OCI-LY3 (cell line): Measurements from ENCODE around the gene NLGN1.

Experiments
- H2AFZ ChIP-seq: fragments of 200-600, 300-600 bp; shearing (Covaris generic); 2 replicates; pipeline ENCODE4 v1.6.0; 2014; ENCODE audit warnings: antibody characterized with exemption, low read depth, low read length
- H3K27ac ChIP-seq: fragments of 200-600, 300-600 bp; sonication (generic); 2 replicates; pipeline ENCODE4 v1.5.1; 2014; ENCODE audit warnings: mild to moderate bottlenecking, low read length, moderate library complexity, mixed read lengths
- H3K27me3 ChIP-seq: fragments of 200-600, 300-600 bp; sonication (generic); 2 replicates; pipeline ENCODE4 v1.6.1; 2014; ENCODE audit warnings: low read depth, low read length, mixed read lengths
- H3K36me3 ChIP-seq: fragments of 200-600, 300-600 bp; sonication (generic); replicated peaks from 2 replicates; pipeline ENCODE3; 2014; ENCODE audit warnings: low read depth, low read length, mixed read lengths
- H3K4me1 ChIP-seq: fragments of 300-600, 200-600 bp; sonication (generic); 2 replicates; pipeline ENCODE4 v1.6.1; 2014; ENCODE audit warnings: low read length, mixed read lengths
- H3K4me2 ChIP-seq: fragments of 200-600, 300-600 bp; sonication (generic); 2 replicates; pipeline ENCODE4 v1.6.1; 2014; ENCODE audit warnings: low read length, mixed read lengths
- H3K4me3 ChIP-seq: fragments of 300-600, 200-600 bp; sonication (generic); 2 replicates; pipeline ENCODE4 v1.5.1; 2014; ENCODE audit warnings: antibody characterized with exemption, mild to moderate bottlenecking, low read length, moderate library complexity
- H3K79me2 ChIP-seq: fragments of 300-600, 200-600 bp; shearing (Covaris generic); 2 replicates; pipeline ENCODE4 v1.6.1; 2014; ENCODE audit warnings: mild to moderate bottlenecking, low read length, mixed read lengths
- H3K9ac ChIP-seq: fragments of 300-600, 200-600 bp; shearing (Covaris generic); 2 replicates; pipeline ENCODE4 v1.6.0; 2014; ENCODE audit warnings: mild to moderate bottlenecking, low read length, moderate library complexity
- H3K9me3 ChIP-seq: fragments of 200-600, 300-600 bp; shearing (Covaris generic); 2 replicates; pipeline ENCODE4 v1.6.1; 2014; ENCODE audit warnings: low read length, mixed read lengths; ENCODE audit not compliant: insufficient read depth
- H4K20me1 ChIP-seq: fragments of 200-600, 300-600 bp; sonication (generic); 2 replicates; pipeline ENCODE4 v1.6.1; 2016; ENCODE audit warnings: low read length, mixed read lengths; ENCODE audit not compliant: insufficient read depth
- CTCF ChIP-seq: fragments of 200-600, 300-600 bp; sonication (generic); IDR thresholded peaks from 2 replicates; pipeline ENCODE4 v1.5.1; 2014; ENCODE audit warnings: antibody characterized with exemption, low read length, low read depth
- EZH2phosphoT487 ChIP-seq: fragments of 200-600 bp; shearing (Covaris generic); IDR thresholded peaks from 2 replicates; pipeline ENCODE4 v1.6.1; 2018; ENCODE audit warnings: antibody characterized with exemption, mixed run types, low read depth

NLGN1 gene

GRCh38 chr3:173401369-173401768 is 3.8 kb downstream of the NLGN1 start:
- TF ChIP-seq EZH2phosphoT487 (no peak), CTCF (no peak)
- H3K9ac ChIP-seq: no peak overlapping the region
- no peaks in the 10 kb centered on the region for H3K27me3 ChIP-seq
- no peaks in the 10 kb centered on the region for H3K36me3 ChIP-seq
- no peaks in the 10 kb centered on the region for H3K79me2 ChIP-seq
- no peak overlapping the region for H3K4me3 ChIP-seq
- H3K4me2 ChIP-seq: no peak overlapping the region
- H4K20me1 ChIP-seq: no peaks in the 10 kb centered on the region
- no peaks in the 10 kb centered on the region for H3K9me3 ChIP-seq
- no peak overlapping the region for H2AFZ ChIP-seq
- no peaks in the 10 kb centered on the region for H3K4me1 ChIP-seq
- no peak overlapping the region for H3K27ac ChIP-seq

- H3K4me2 ChIP-seq: no peak overlapping the region
- no peak overlapping the region for H3K9ac ChIP-seq
- no peaks in the 10 kb centered on the region for H3K79me2 ChIP-seq
Measured at GRCh38 chr3:173402656-173403055, 5.1 kb downstream of the NLGN1 start.

GRCh38 chr3:173403376-173403775 is 5.8 kb downstream of the NLGN1 start:
- H3K79me2 ChIP-seq: no peaks in the 10 kb centered on the region
- TF ChIP-seq CTCF (no peak), EZH2phosphoT487 (no peak)

More at GRCh38 chr3:173402656-173403055, 5.1 kb downstream of the NLGN1 start:
- Histone ChIP-seq H3K36me3 (no peaks in the 10 kb centered on the region), H3K4me1 (no peaks in the 10 kb centered on the region), H4K20me1 (no peaks in the 10 kb centered on the region), H3K27me3 (no peaks in the 10 kb centered on the region), H2AFZ (no peak overlapping the region), H3K9me3 (no peaks in the 10 kb centered on the region), H3K27ac (no peak overlapping the region), H3K4me3 (no peak overlapping the region)
- no peak for TF ChIP-seq CTCF
- TF ChIP-seq EZH2phosphoT487: no peak

GRCh38 chr3:173404156-173404555 is 6.6 kb downstream of the NLGN1 start:
- Histone ChIP-seq H3K9me3 (no peaks in the 10 kb centered on the region), H2AFZ (no peak overlapping the region), H3K4me1 (no peaks in the 10 kb centered on the region), H4K20me1 (no peaks in the 10 kb centered on the region), H3K27ac (no peak overlapping the region), H3K36me3 (no peaks in the 10 kb centered on the region), H3K79me2 (no peaks in the 10 kb centered on the region), H3K27me3 (no peaks in the 10 kb centered on the region), H3K9ac (no peak overlapping the region), H3K4me2 (no peak overlapping the region), H3K4me3 (no peak overlapping the region)
- TF ChIP-seq EZH2phosphoT487 (no peak), CTCF (no peak)

More at GRCh38 chr3:173403376-173403775, 5.8 kb downstream of the NLGN1 start:
- Histone ChIP-seq H4K20me1 (no peaks in the 10 kb centered on the region), H3K9me3 (no peaks in the 10 kb centered on the region), H3K27ac (no peak overlapping the region), H2AFZ (no peak overlapping the region), H3K36me3 (no peaks in the 10 kb centered on the region), H3K4me2 (no peak overlapping the region), H3K27me3 (no peaks in the 10 kb centered on the region), H3K9ac (no peak overlapping the region), H3K4me1 (no peaks in the 10 kb centered on the region), H3K4me3 (no peak overlapping the region)
